Measurements from ENCODE around the gene MATN3. TPM values are rescaled to one million over a fixed set of nuclear protein-coding genes. Genes with fewer than 3 reads are reported as not detected.

The MATN3 gene
- total RNA-seq, 1 donor from 2014 or later, result 0.45 TPM

DNA sequence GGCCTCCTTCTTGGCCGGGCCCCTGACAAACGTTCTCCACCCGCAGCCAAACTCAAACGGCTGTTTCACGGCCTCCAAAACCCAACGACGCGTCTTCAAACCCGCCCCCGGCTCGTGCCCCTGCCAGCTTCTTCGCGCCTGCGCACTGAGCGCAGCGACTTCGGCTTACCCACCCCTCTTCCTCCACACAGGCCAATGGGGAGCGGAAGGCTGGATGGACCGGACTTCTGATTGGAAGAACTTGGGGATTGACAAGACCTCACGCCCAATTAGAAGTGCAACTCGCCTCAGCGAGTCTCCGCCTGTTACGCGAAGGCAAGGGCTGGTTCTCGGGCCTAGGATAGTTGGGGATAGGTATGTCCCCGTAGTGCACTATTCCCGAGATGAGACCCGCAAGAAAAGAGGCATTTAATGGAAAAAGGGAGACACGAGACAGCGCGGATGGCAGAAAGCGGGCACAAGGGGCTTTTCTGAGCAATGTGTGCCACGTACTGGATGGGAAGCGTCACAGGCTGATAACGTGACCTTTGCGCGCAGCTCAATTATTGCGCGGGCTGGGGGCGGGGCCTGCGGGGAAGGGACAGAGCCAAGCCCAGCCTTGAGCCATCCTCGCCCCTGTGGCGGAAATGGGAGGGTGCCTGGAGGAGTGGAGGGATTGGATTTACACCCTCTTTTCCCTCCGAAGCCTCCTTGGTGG lies 39.2 kb upstream of the MATN3 start, which contains the start of gene LAPTM4A:
Gene LAPTM4A, minus strand, starts transcription at position 97 of the 697 bp plus-strand sequence. CDS start 108 bp downstream, outside the sequence.
- Histone ChIP-seq H4K20me1 (ENCODE audit: low read depth) (peaks cover 27% of the 10 kb centered on the region), H3K9me3 (ENCODE audit: low read depth) (no peaks in the 10 kb centered on the region), H3F3A (ENCODE audit: low read depth) (peaks cover 40% of the 10 kb centered on the region), H3K9ac (peak within 1 kb of the TSS; percentile 79), H3K27me3 (no peaks in the 10 kb centered on the region), H3K79me2 (ENCODE audit: low read depth) (peaks cover 46% of the 10 kb centered on the region), H3K4me3 (peak within 1 kb of the TSS; percentile 92), H3K27ac (peak within 1 kb of the TSS; percentile 91), H3K36me3 (no peaks in the 10 kb centered on the region), H3K4me2 (peak within 1 kb of the TSS; percentile 94), H2AFZ (replicated peaks) (peak within 1 kb of the TSS; percentile 94), H3K4me1 (peaks cover 30% of the 10 kb centered on the region)
- Mint-ChIP-seq H3K4me3 (no peak within 1 kb of the TSS), H3K36me3 (peaks cover 8% of the 10 kb centered on the region), H3K9me3 (no peaks in the 10 kb centered on the region), H3K4me1 (peaks cover 23% of the 10 kb centered on the region), H3K27me3 (ENCODE audit: insufficient read depth, low read depth) (no peaks in the 10 kb centered on the region), H3K27ac (no peak within 1 kb of the TSS)
- DNase-seq (ENCODE audit: low spot score), result peak; percentile 100
- no peak for TF ChIP-seq EZH2 (IDR thresholded peaks at IDR 0.05)
- TF ChIP-seq, protein P1, sequence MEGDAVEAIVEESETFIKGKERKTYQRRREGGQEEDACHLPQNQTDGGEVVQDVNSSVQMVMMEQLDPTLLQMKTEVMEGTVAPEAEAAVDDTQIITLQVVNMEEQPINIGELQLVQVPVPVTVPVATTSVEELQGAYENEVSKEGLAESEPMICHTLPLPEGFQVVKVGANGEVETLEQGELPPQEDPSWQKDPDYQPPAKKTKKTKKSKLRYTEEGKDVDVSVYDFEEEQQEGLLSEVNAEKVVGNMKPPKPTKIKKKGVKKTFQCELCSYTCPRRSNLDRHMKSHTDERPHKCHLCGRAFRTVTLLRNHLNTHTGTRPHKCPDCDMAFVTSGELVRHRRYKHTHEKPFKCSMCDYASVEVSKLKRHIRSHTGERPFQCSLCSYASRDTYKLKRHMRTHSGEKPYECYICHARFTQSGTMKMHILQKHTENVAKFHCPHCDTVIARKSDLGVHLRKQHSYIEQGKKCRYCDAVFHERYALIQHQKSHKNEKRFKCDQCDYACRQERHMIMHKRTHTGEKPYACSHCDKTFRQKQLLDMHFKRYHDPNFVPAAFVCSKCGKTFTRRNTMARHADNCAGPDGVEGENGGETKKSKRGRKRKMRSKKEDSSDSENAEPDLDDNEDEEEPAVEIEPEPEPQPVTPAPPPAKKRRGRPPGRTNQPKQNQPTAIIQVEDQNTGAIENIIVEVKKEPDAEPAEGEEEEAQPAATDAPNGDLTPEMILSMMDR (IDR thresholded peaks at IDR 0.05), result no peak
- TF ChIP-seq EZH2phosphoT487 (IDR thresholded peaks at IDR 0.05), result no peak

DNA sequence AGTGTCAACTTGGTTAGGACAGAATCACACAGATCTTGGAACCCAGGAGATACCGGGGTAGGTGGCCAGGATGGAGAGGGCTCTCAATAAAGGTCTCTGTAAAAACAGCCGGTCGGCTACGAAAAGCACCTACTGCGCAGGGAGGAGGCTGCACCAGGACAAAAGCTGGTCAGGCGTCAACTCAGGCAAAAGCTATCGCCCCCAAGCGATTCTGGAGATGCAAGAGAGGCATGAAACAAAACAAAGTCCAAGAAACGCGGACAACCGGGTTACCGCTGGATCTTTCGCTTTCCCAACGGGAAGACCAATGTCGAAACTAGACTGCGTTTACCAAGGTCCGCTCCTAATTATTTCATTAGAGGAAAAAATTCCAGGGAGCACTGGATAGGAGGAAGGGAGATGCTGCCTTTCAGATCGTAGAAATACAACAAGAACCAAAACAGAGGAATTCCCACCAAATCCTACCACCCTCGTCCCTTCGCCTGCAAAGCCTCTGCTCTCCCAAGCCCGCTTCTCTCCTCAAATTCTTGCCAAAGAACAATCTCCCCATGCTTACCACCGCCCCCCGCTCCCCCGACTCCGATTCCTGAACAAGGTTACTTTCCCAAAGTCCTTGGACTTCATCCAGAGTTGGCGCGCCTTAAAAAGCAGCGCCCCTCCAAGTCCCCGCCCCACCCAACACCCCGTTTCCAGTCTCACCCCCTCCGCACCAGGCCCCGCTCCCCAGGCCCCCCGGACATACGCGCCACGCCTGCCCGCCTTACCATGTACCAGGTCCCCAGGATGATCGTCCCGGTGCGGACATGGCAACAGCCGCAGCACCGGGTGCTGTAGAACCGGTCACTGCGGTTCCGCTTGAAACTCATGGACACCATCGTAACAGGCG lies 38.4 kb upstream of the MATN3 start:
- Histone ChIP-seq H3K36me3 (no peaks in the 10 kb centered on the region), H3K9me3 (ENCODE audit: low read depth) (no peaks in the 10 kb centered on the region), H3K4me3 (peak overlapping the region; percentile 92), H3K4me1 (peaks cover 29% of the 10 kb centered on the region), H3F3A (ENCODE audit: low read depth) (peaks cover 40% of the 10 kb centered on the region), H2AFZ (replicated peaks) (no peak overlapping the region), H4K20me1 (ENCODE audit: low read depth) (peaks cover 35% of the 10 kb centered on the region), H3K79me2 (ENCODE audit: low read depth) (peaks cover 54% of the 10 kb centered on the region), H3K4me2 (peak overlapping the region; percentile 94), H3K27me3 (no peaks in the 10 kb centered on the region), H3K9ac (peak overlapping the region; percentile 79), H3K27ac (peak overlapping the region; percentile 85)
- peaks cover 25% of the 10 kb centered on the region for H3K4me1 Mint-ChIP-seq
- H3K27ac Mint-ChIP-seq, result no peak overlapping the region
- peaks cover 8% of the 10 kb centered on the region for H3K36me3 Mint-ChIP-seq
- H3K27me3 Mint-ChIP-seq (ENCODE audit: insufficient read depth, low read depth), result no peaks in the 10 kb centered on the region
- TF ChIP-seq, protein P1 (IDR thresholded peaks at IDR 0.05), result peak; percentile 36
- no peak for TF ChIP-seq EZH2phosphoT487 (IDR thresholded peaks at IDR 0.05)
- peak; percentile 87 for DNase-seq (ENCODE audit: low spot score)
- no peak overlapping the region for H3K4me3 Mint-ChIP-seq
- H3K9me3 Mint-ChIP-seq, result no peaks in the 10 kb centered on the region

DNA sequence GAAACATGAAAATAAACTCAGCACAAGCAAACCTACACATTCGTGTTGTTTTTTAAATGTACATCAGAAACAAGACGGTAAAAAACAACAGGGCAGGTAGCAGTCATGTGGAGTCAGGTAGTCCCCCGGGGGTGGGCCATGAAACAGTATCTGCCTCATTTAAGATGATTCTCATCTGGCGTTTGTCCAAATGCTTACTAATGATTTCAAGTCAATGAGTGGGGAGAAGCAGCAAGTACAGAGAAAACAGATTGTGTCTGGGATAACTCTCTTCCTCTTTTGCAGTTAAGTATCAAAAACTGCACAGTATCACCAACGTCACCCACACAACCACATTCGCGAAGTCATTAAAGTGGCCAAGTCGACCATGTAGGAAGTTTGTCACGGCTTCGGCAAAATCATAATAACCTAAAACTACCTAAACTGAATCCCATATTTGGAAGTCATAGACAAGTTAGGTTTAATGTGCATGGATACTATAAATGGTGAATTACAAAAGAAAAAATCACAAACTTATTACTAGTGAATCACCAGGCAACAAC lies 37.7 kb upstream of the MATN3 start:
- Mint-ChIP-seq H3K36me3 (peaks cover 8% of the 10 kb centered on the region), H3K4me1 (peaks cover 30% of the 10 kb centered on the region)
- TF ChIP-seq EZH2 (IDR thresholded peaks at IDR 0.05) (no peak), EZH2phosphoT487 (IDR thresholded peaks at IDR 0.05) (no peak)
- TF ChIP-seq, protein P1 (IDR thresholded peaks at IDR 0.05), result no peak

More for the DNA sequence above, 37.7 kb upstream of the MATN3 start:
- Mint-ChIP-seq H3K4me3 (no peak overlapping the region), H3K27ac (no peak overlapping the region), H3K27me3 (ENCODE audit: insufficient read depth, low read depth) (no peaks in the 10 kb centered on the region), H3K9me3 (no peaks in the 10 kb centered on the region)
- Histone ChIP-seq H3K27ac (peak overlapping the region; percentile 85), H3K9ac (peak overlapping the region; percentile 79), H3K4me2 (peak overlapping the region; percentile 94), H3K9me3 (ENCODE audit: low read depth) (no peaks in the 10 kb centered on the region), H3K4me3 (peak overlapping the region; percentile 92), H4K20me1 (ENCODE audit: low read depth) (peaks cover 42% of the 10 kb centered on the region), H3K79me2 (ENCODE audit: low read depth) (peaks cover 61% of the 10 kb centered on the region), H3K27me3 (no peaks in the 10 kb centered on the region), H2AFZ (replicated peaks) (no peak overlapping the region), H3K4me1 (peaks cover 26% of the 10 kb centered on the region), H3K36me3 (no peaks in the 10 kb centered on the region), H3F3A (ENCODE audit: low read depth) (peaks cover 40% of the 10 kb centered on the region)
- DNase-seq (ENCODE audit: low spot score), result no peak
